ENCODE measurements around the gene UMPS.

The UMPS gene

DNA sequence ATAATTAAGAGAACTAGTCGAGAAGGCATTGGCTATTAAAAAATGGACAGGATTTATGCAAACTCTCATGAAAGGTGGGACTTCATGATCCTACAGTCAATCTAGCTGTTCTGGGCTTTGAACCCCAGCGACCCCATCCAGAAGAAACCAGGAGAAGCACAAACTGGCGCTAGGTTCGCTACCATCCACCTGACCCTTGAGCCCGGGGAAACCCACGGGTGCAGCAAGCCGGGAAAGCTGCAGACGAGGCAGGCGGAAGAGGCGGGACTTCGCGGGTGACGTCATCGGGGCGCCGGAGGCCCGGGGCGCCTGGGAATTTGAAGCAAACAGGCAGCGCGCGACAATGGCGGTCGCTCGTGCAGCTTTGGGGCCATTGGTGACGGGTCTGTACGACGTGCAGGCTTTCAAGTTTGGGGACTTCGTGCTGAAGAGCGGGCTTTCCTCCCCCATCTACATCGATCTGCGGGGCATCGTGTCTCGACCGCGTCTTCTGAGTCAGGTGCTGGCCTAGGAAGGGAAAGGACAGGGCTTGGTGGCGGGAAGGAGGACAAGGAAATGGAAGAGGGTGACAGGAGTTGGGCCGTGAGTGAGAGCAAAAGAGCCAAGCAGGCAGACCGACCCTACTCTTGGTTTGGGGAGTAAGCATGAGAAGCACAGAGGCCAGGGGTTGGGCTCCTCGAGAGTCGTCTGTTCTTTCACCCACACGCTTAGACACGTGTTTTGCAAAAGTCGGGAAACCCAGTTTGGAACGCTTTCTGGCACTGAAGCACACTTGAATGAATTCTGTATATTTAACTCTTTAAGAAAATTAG lies at the start of gene UMPS:
UMPS (plus strand) TSS at position 324 of the 812 bp plus-strand sequence; CDS start at position 344, 20 bp downstream.
- peak; percentile 89 to 94 for DNase-seq (ENCODE audit: low read depth in 2 of 2)

GRCh38 chr3:124680521-124680920 lies 49.7 kb upstream of the UMPS start:
- no peak for DNase-seq (ENCODE audit: low read depth in 2 of 2)

DNA sequence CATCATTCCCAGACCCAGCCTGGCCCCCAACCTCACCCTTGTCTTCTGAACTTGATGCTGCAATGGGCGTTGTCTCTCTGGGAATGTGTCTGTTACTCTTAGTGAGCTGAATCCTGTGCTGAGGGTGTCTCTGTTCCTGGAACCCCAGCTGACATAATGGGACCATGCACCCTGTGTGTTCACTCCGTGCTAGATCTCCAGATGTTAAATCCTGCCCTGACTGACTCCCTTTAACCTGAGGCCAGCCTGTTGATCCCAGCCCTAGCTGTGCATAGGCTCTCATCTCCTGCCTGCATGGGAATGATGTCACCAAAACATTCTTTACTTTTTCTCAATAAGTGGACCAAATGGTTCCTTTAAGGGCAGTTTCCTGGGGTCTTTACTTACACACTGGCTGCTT lies 48.0 kb upstream of the UMPS start:
- DNase-seq (ENCODE audit: low read depth in 2 of 2) = no peak

- DNase-seq (ENCODE audit: low read depth in 2 of 2) = no peak
Measured at GRCh38 chr3:124684459-124684858, 45.8 kb upstream of the UMPS start.

- no peak for DNase-seq (ENCODE audit: low read depth in 2 of 2)
Measured at GRCh38 chr3:124685067-124685466, 45.2 kb upstream of the UMPS start.

- no peak for DNase-seq (ENCODE audit: low read depth in 2 of 2)
Measured at GRCh38 chr3:124685481-124685880, 44.8 kb upstream of the UMPS start.

GRCh38 chr3:124686028-124686670 lies 44.1 kb upstream of the UMPS start:
- DNase-seq (ENCODE audit: low read depth in 2 of 2) = no peak

- DNase-seq (ENCODE audit: low read depth in 2 of 2) = peak; percentile 47 to 77
Measured at GRCh38 chr3:124688581-124689454, 41.4 kb upstream of the UMPS start.

- DNase-seq (ENCODE audit: low read depth in 2 of 2) = no peak
Measured at GRCh38 chr3:124691599-124691998, 38.7 kb upstream of the UMPS start.

DNA sequence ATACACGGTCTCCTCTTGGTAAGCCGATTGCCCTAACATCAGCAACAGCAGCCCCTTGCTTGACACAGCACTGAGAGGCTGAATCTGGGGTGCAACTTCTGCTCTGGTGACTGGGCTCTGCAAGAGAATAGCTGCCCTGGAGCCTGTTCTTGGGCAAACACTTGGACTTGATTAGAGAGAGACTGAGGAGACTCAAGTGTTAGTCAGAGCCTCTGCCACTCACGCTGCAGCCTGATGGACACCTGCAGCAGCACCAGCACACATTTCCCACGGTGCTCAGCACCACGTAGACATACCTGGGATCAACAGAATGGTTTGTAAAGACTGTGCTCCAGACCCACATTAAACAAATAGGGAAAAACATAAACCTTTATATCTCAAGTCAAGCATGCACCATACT lies 35.8 kb upstream of the UMPS start:
- no peak for DNase-seq (ENCODE audit: low read depth in 2 of 2)

DNA sequence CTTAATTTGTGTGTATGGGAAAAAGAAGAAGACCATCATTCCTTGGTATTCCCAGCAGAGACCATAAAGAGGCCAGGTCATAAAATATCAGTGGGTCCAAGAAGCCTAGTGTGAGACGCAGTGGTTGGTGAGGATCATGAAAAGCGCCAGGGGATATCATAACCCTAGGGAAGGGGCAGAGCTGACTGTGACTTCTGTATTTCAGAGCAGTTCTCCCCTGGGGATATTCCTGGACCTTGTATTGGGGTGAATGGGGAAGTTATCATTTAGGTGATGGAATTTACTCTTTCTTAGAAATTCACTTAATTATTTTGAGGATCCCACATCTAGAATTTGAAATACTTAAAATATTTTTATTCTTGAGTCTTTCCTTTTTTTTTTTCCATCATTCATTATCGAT lies 34.9 kb upstream of the UMPS start:
- DNase-seq (ENCODE audit: low read depth in 2 of 2) = no peak

GRCh38 chr3:124696006-124696405 lies 34.2 kb upstream of the UMPS start:
- DNase-seq (ENCODE audit: low read depth in 2 of 2) = no peak

GRCh38 chr3:124697302-124697701 lies 33.0 kb upstream of the UMPS start:
- no peak for DNase-seq (ENCODE audit: low read depth in 2 of 2)

DNA sequence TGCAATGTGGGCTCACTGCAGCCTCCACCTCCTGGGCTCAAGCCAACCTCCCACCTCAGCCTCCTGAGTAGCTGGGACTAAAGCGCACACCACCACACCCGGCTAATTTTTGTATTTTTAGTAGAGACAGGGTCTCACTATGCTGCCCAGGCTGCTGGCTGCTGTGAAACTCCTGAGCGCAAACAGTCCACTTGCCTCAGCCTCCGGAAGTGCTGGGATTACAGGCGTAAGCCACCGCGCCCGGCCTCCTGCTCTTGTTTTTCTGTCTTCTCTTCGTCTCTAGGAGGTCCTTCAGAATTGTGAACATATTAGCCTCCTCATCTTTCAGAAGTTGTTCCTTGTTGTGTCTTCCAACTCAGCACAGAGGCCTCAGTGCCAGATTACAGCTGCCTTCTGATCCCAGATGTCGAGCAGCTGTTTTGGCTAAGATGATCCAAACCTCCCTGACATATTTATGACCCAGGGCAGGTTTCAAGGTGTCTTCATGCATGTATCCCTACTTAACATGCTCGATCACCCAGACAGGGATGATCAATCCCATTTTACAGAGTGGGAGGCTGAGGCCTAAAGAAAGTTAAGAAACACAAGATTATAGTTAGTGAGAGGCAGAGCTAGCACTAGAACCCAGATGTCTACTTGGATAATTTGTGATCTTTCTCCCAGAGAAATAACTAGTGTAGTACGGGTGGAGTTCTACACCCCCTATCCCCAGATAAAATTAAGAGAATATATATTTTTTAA lies 32.1 kb upstream of the UMPS start:
- no peak for DNase-seq (ENCODE audit: low read depth in 2 of 2)

GRCh38 chr3:124699051-124699450 lies 31.2 kb upstream of the UMPS start:
- DNase-seq (ENCODE audit: low read depth in 2 of 2) = no peak

DNA sequence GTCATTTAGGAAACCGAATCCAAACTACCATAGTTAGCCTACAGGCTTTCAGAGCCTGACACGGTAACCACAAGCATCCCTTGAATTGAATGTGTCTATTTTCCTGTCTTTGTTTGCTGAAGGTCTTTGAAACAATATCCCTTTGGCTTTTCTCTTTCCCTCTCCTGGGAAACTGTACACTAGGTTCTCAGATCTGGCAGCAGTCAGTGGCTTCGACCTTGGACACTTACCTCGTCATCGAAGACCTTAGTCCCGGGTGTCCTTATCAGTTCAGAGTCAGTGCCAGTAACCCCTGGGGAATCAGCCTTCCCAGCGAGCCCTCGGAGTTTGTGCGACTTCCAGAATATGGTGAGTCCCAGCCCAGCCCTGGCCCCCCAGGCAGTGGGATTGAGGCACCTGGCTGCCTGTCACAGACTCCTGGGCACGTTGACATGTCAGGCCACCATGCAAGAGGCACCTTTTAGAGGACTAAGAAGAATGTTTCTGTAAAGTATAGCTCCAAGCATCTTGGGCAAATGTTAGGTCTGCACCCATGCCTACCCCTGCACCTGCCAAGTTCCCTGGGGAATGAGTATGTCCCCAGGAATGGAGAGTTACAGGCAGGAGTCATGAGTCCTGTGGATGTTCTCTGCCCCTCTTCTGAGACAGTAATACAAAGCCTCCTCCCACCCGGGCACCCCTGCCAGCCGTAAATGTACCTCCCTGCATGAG lies 30.4 kb upstream of the UMPS start:
- DNase-seq (ENCODE audit: low read depth in 2 of 2) = no peak

GRCh38 chr3:124700880-124701684 lies 29.2 kb upstream of the UMPS start:
- no peak for DNase-seq (ENCODE audit: low read depth in 2 of 2)

DNA sequence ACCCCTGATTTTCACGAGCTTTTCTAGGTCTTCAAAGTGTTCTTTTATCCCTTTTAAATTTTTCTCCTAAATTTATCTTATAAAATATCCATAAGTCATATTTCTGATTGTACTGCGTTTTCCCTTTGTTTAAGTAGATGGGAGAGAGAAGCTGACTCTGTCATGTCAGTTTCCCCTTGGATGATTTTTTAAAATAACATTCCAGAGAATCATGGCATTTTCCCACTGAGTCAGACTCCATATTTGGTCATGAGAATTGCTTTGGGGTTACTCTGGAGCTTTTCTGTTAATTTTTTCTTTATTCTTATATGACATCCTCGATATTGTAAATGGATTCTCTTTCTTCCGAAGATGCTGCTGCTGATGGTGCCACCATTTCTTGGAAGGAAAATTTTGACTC lies 28.6 kb upstream of the UMPS start:
- DNase-seq (ENCODE audit: low read depth in 2 of 2) = no peak

DNA sequence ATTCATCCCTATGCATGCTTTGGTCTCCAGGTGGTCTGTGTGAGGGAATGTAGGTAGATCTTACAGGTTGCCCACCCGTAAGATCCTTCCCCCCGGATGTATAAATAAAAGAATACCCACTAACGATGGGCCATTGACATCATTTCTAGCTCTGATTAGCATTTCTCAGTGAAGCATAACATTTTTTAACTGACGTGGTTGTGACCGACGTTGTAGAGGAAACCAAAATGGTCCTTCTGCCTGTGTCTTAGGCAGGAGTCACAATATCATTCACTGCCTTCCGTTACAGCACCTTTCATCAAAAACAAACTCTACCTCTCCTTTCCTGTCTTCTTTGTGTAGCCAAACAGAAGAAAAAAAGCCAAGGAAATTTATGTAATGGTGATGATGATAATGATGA lies 27.3 kb upstream of the UMPS start:
- DNase-seq (ENCODE audit: low read depth in 2 of 2) = no peak

DNA sequence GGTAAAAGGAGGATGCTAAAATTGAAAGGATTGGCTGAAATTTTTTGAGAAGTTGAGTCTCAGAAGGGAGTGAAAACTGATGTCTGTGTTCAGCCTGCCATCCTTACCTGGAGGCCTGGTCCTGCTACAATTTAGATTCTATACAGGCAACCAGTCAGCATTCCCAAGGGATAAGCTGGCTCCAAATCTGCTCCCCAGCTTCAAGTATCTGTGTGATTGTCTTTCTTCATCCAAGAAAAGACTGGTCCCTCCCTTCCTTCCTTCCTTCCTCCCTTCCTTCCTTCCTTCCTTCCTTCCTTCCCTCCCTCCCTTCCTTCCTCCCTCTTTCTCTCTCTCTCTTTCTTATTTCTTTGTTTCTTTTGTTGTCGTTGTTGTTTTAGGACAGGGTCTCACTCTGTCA lies 24.7 kb upstream of the UMPS start:
- no peak for DNase-seq (ENCODE audit: low read depth in 2 of 2)

All from stimulated activated CD4-positive, alpha-beta T cell treated with anti-CD3 and anti-CD28 coated beads, Interleukin-12 subunit alpha, Interleukin-12 subunit beta, amount 100 ng/mL, for 24 hours (primary cell).